ENCODE data around the gene HOXC10.

HOXC10 gene

GRCh38 chr12:53947743-53948142 lies 37.2 kb upstream of the HOXC10 start:
- H2AFZ ChIP-seq (ENCODE audit: low read depth): no peak overlapping the region
- no peaks in the 10 kb centered on the region for H3K4me1 ChIP-seq (ENCODE audit: low read depth, poor library complexity, severe bottlenecking)
- H3K36me3 ChIP-seq (ENCODE audit: insufficient read depth): no peaks in the 10 kb centered on the region
- H3K4me2 ChIP-seq: no peak overlapping the region
- peaks cover 88% of the 10 kb centered on the region for H3K27me3 ChIP-seq (ENCODE audit: insufficient read depth, low read depth)
- no peak overlapping the region for H3K4me3 ChIP-seq (IDR thresholded peaks at IDR 0.05; ENCODE audit: insufficient read depth, low read depth, low read length)
- no peak for TF ChIP-seq CTCF (conservative IDR thresholded peaks at IDR 0.05; ENCODE audit: low read depth, low read length)
- H3K27ac ChIP-seq: no peak overlapping the region
- H3K79me2 ChIP-seq (ENCODE audit: insufficient read depth, low read depth): no peaks in the 10 kb centered on the region
- no peak overlapping the region for H3K9ac ChIP-seq
- no peaks in the 10 kb centered on the region for H4K20me1 ChIP-seq (ENCODE audit: insufficient read depth)

- Histone ChIP-seq H3K9ac (no peak overlapping the region), H3K4me3 (IDR thresholded peaks at IDR 0.05; ENCODE audit: insufficient read depth, low read depth, low read length) (no peak overlapping the region), H2AFZ (ENCODE audit: low read depth) (no peak overlapping the region), H4K20me1 (ENCODE audit: insufficient read depth) (no peaks in the 10 kb centered on the region), H3K27me3 (ENCODE audit: insufficient read depth, low read depth) (peaks cover 94% of the 10 kb centered on the region), H3K79me2 (ENCODE audit: insufficient read depth, low read depth) (no peaks in the 10 kb centered on the region), H3K4me2 (no peak overlapping the region), H3K4me1 (ENCODE audit: low read depth, poor library complexity, severe bottlenecking) (no peaks in the 10 kb centered on the region), H3K36me3 (ENCODE audit: insufficient read depth) (no peaks in the 10 kb centered on the region), H3K27ac (no peak overlapping the region)
- TF ChIP-seq CTCF (conservative IDR thresholded peaks at IDR 0.05; ENCODE audit: low read depth, low read length): no peak
Measured at GRCh38 chr12:53948650-53949593, 36.0 kb upstream of the HOXC10 start.

GRCh38 chr12:53949631-53950436 lies 35.1 kb upstream of the HOXC10 start:
- H3K79me2 ChIP-seq (ENCODE audit: insufficient read depth, low read depth): no peaks in the 10 kb centered on the region
- H3K4me1 ChIP-seq (ENCODE audit: low read depth, poor library complexity, severe bottlenecking): no peaks in the 10 kb centered on the region
- no peak for TF ChIP-seq CTCF (conservative IDR thresholded peaks at IDR 0.05; ENCODE audit: low read depth, low read length)
- H3K27me3 ChIP-seq (ENCODE audit: insufficient read depth, low read depth): peaks cover 99% of the 10 kb centered on the region
- H3K4me2 ChIP-seq: no peak overlapping the region
- H4K20me1 ChIP-seq (ENCODE audit: insufficient read depth): no peaks in the 10 kb centered on the region
- H3K27ac ChIP-seq: no peak overlapping the region
- H3K4me3 ChIP-seq (IDR thresholded peaks at IDR 0.05; ENCODE audit: insufficient read depth, low read depth, low read length): no peak overlapping the region
- no peak overlapping the region for H3K9ac ChIP-seq
- no peaks in the 10 kb centered on the region for H3K36me3 ChIP-seq (ENCODE audit: insufficient read depth)
- H2AFZ ChIP-seq (ENCODE audit: low read depth): no peak overlapping the region

GRCh38 chr12:53950437-53950773 lies 34.5 kb upstream of the HOXC10 start:
- no peak overlapping the region for H3K4me2 ChIP-seq
- no peaks in the 10 kb centered on the region for H4K20me1 ChIP-seq (ENCODE audit: insufficient read depth)
- no peak for TF ChIP-seq CTCF (conservative IDR thresholded peaks at IDR 0.05; ENCODE audit: low read depth, low read length)
- H3K79me2 ChIP-seq (ENCODE audit: insufficient read depth, low read depth): no peaks in the 10 kb centered on the region
- no peaks in the 10 kb centered on the region for H3K36me3 ChIP-seq (ENCODE audit: insufficient read depth)
- no peak overlapping the region for H2AFZ ChIP-seq (ENCODE audit: low read depth)
- H3K9ac ChIP-seq: no peak overlapping the region
- no peak overlapping the region for H3K27ac ChIP-seq
- peaks cover 98% of the 10 kb centered on the region for H3K27me3 ChIP-seq (ENCODE audit: insufficient read depth, low read depth)
- H3K4me1 ChIP-seq (ENCODE audit: low read depth, poor library complexity, severe bottlenecking): no peaks in the 10 kb centered on the region
- no peak overlapping the region for H3K4me3 ChIP-seq (IDR thresholded peaks at IDR 0.05; ENCODE audit: insufficient read depth, low read depth, low read length)

Measured in KMS-11 (cell line).